Panc1 (cell line): ENCODE measurements around the gene FAM163B. TPM values are rescaled to one million over a fixed set of nuclear protein-coding genes. Genes with fewer than 3 reads are reported as not detected.

ENCODE experiments used
- ATAC-seq: fragments of 200-7000 bp; cut with Tn5 transposase; 2 replicates; pipeline ENCODE4 v1.9.1; 2020; ENCODE audit warnings: mild to moderate bottlenecking, moderate library complexity
- BruUV-seq: library from RNA; stranded (reverse); fragments of 400-500 nt; replicated peaks from 2 replicates; lab custom pipeline; 2021; lab: Mats Ljungman, UMichigan
- CTCF ChIA-PET: fragments of 300-600 bp; sonication (Branson Sonifier 250); formaldehyde crosslinking; loops from one replicate; lab custom pipeline; 2022; ENCODE audit warnings: antibody characterized with exemption; lab: Charles Lee
- POLR2A ChIA-PET: fragments of 300-600 bp; sonication (Branson Sonifier 250); formaldehyde crosslinking; loops from one replicate; lab custom pipeline; 2022; ENCODE audit warnings: antibody characterized with exemption; lab: Charles Lee
- DNase-seq: peaks from one replicate; pipeline ENCODE4 v3.0.0-alpha.2; 2010; ENCODE audit warnings: low read depth, low spot score
- H3K27ac ChIP-seq: 2 replicates; pipeline ENCODE4 v1.5.1; 2011; ENCODE audit warnings: mild to moderate bottlenecking, low read length, inconsistent platforms
- H3K27me3 ChIP-seq: fragments of 200-500 bp; sonication (Bioruptor generic); 2 replicates; pipeline ENCODE4 v1.6.0; 2014; ENCODE audit warnings: low read length, inconsistent platforms; ENCODE audit not compliant: control insufficient read depth, insufficient read depth
- H3K36me3 ChIP-seq: fragments of 200-500 bp; sonication (Bioruptor generic); 2 replicates; pipeline ENCODE4 v1.5.1; 2014; ENCODE audit warnings: inconsistent platforms, mild to moderate bottlenecking, low read length, moderate library complexity; ENCODE audit not compliant: control insufficient read depth, insufficient read depth
- H3K4me1 ChIP-seq: 2 replicates; pipeline ENCODE4 v1.5.1; 2011; ENCODE audit warnings: inconsistent platforms, mild to moderate bottlenecking, low read length, moderate library complexity; ENCODE audit not compliant: control insufficient read depth, insufficient read depth
- H3K4me3 ChIP-seq, 2 experiments: 2 replicates each; pipeline ENCODE4 v1.5.1; 2011 to 2012; ENCODE audit warnings: low read depth in 2 of 2, low read length in 2 of 2, mild to moderate bottlenecking in 2 of 2, inconsistent platforms in 1 of 2, moderate library complexity in 1 of 2
- H3K9me3 ChIP-seq: fragments of 200-500 bp; sonication (Bioruptor generic); 2 replicates; pipeline ENCODE4 v1.5.1; 2014; ENCODE audit warnings: low read depth, mild to moderate bottlenecking, inconsistent platforms, low read length, moderate library complexity; ENCODE audit not compliant: control insufficient read depth, insufficient read depth
- POLR2AphosphoS5 ChIP-seq: IDR thresholded peaks from 2 replicates; pipeline ENCODE4 v1.6.1; 2012; ENCODE audit warnings: mild to moderate bottlenecking, low read depth, low read length, moderate library complexity
- SIN3A ChIP-seq: IDR thresholded peaks from 2 replicates; pipeline ENCODE4 v1.6.1; 2012; ENCODE audit warnings: low read depth, mild to moderate bottlenecking, low read length, moderate library complexity, borderline replicate concordance; ENCODE audit not compliant: insufficient read depth
- TCF7L2 ChIP-seq: IDR thresholded peaks from 2 replicates; pipeline ENCODE4 v1.6.1; 2011; ENCODE audit warnings: mild to moderate bottlenecking, low read depth, low read length, inconsistent platforms
- in situ Hi-C: cut with HindIII; loops from 2 replicates; pipeline ENCODE4 v1.10.0; 2016; ENCODE audit warnings: low sequenced_read_pairs, low pct_unique_long_range_greater_than_20kb
- intact Hi-C: fragments of 100-400 bp; cut with micrococcal nuclease; formaldehyde crosslinking; loops from one replicate; pipeline ENCODE4 v1.10.0; 2022; ENCODE audit not compliant: unreplicated experiment
- total RNA-seq: library from RNA; stranded (reverse); gene quantifications from one replicate; pipeline ENCODE4 v1.2.1, GENCODE V29; 2021; ENCODE audit not compliant: unreplicated experiment
- TF ChIP-seq, protein P1 (sequence below): fragments of 450-650 bp; IDR thresholded peaks from 2 replicates; pipeline ENCODE4 v1.5.1; 2017; ENCODE audit warnings: mild to moderate bottlenecking
- TF ChIP-seq, protein P2 (sequence below), 2 experiments: IDR thresholded peaks; 2 replicates each; pipeline ENCODE4 v1.6.1; 2011 to 2012; ENCODE audit warnings: low read depth in 2 of 2, control low read depth in 1 of 2, low read length in 1 of 2, mild to moderate bottlenecking in 1 of 2, moderate library complexity in 1 of 2; ENCODE audit not compliant: insufficient read depth in 1 of 2

FAM163B gene
- total RNA-seq, 1 experiment from 2014 or later: not detected

DNA sequence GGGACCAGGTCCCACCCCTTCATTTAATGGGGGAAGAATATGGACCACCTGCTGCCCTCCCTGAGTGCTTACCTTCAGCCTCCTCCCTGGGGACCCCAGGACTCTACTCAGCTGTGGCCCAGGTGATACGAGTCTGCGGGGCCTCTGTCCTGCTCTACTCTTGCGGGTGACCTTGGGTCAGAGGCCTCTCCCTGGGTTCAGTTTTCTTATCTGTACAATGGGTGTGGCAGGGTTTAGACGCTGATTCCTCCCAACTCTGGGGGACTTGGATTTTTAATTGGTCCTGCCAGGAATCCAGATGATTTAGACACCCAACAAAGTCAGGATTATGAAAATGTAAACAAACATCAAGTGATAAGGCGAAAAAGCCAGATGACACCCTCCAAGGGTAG, 25.0 kb downstream of the FAM163B start:
- Histone ChIP-seq H3K27me3 (no peaks in the 10 kb centered on the region), H3K4me1 (peaks cover 6% of the 10 kb centered on the region; the same call in 1 of the 2 replicates), H3K27ac (no peak overlapping the region), H3K9me3 (no peaks in the 10 kb centered on the region), H3K36me3 (no peaks in the 10 kb centered on the region), H3K4me3 (no peak overlapping the region)
- in situ Hi-C loops: no loop called here
- ATAC-seq: no peak
- POLR2A ChIA-PET: interaction anchor here (0.6 kb wide), 1 partner anchor 822 kb away, joined by 3 read pairs; no protein-coding TSS in a partner anchor
- DNase-seq: no peak
- TF ChIP-seq, protein P1, sequence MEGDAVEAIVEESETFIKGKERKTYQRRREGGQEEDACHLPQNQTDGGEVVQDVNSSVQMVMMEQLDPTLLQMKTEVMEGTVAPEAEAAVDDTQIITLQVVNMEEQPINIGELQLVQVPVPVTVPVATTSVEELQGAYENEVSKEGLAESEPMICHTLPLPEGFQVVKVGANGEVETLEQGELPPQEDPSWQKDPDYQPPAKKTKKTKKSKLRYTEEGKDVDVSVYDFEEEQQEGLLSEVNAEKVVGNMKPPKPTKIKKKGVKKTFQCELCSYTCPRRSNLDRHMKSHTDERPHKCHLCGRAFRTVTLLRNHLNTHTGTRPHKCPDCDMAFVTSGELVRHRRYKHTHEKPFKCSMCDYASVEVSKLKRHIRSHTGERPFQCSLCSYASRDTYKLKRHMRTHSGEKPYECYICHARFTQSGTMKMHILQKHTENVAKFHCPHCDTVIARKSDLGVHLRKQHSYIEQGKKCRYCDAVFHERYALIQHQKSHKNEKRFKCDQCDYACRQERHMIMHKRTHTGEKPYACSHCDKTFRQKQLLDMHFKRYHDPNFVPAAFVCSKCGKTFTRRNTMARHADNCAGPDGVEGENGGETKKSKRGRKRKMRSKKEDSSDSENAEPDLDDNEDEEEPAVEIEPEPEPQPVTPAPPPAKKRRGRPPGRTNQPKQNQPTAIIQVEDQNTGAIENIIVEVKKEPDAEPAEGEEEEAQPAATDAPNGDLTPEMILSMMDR: no peak
- no peak for TF ChIP-seq TCF7L2
- TF ChIP-seq, protein P2, sequence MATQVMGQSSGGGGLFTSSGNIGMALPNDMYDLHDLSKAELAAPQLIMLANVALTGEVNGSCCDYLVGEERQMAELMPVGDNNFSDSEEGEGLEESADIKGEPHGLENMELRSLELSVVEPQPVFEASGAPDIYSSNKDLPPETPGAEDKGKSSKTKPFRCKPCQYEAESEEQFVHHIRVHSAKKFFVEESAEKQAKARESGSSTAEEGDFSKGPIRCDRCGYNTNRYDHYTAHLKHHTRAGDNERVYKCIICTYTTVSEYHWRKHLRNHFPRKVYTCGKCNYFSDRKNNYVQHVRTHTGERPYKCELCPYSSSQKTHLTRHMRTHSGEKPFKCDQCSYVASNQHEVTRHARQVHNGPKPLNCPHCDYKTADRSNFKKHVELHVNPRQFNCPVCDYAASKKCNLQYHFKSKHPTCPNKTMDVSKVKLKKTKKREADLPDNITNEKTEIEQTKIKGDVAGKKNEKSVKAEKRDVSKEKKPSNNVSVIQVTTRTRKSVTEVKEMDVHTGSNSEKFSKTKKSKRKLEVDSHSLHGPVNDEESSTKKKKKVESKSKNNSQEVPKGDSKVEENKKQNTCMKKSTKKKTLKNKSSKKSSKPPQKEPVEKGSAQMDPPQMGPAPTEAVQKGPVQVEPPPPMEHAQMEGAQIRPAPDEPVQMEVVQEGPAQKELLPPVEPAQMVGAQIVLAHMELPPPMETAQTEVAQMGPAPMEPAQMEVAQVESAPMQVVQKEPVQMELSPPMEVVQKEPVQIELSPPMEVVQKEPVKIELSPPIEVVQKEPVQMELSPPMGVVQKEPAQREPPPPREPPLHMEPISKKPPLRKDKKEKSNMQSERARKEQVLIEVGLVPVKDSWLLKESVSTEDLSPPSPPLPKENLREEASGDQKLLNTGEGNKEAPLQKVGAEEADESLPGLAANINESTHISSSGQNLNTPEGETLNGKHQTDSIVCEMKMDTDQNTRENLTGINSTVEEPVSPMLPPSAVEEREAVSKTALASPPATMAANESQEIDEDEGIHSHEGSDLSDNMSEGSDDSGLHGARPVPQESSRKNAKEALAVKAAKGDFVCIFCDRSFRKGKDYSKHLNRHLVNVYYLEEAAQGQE (IDR thresholded peaks at IDR 0.05; ENCODE audit: insufficient read depth in 1 of 2, low read depth in 2 of 2, low read length in 1 of 2): no peak
- TF ChIP-seq POLR2AphosphoS5: no peak
- TF ChIP-seq SIN3A: no peak
- intact Hi-C loops: no loop called here
- no TSS peak for BruUV-seq
- CTCF ChIA-PET: no interaction called here

DNA sequence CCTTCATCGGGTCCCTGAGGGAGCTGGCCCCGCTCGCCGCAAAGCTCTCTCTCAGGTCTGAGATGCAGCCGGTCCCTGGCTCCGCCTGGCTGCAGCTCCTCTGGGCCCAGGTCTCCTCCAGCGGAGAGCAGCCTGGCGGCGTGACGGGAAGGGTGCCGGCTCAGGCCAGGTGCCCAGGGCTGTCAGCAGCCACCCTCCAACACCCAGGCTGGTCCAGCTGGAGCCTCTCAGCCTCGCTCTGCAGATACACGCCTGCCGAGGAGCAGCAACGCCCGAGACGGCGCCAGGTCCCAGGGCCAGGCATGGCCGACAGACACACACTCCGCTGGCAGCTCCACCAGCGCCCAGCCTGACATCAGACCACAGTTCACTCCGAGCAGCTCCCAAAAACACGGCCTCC, 25.6 kb downstream of the FAM163B start:
- BruUV-seq: no TSS peak
- DNase-seq (no peak), ATAC-seq (no peak)
- Histone ChIP-seq H3K9me3 (no peaks in the 10 kb centered on the region), H3K36me3 (no peaks in the 10 kb centered on the region), H3K4me1 (peaks cover 6% of the 10 kb centered on the region; the same call in 1 of the 2 replicates), H3K27me3 (no peaks in the 10 kb centered on the region), H3K4me3 (no peak overlapping the region), H3K27ac (no peak overlapping the region)
- intact Hi-C loops (no loop called here), in situ Hi-C loops (no loop called here)
- ChIA-PET POLR2A (no interaction called here), CTCF (interaction anchor here (0.7 kb wide), 1 partner anchor 10 kb away, joined by 3 read pairs; no protein-coding TSS in a partner anchor)
- TF ChIP-seq TCF7L2: no peak
- TF ChIP-seq, protein P1: no peak
- TF ChIP-seq, protein P2 (IDR thresholded peaks at IDR 0.05; ENCODE audit: insufficient read depth in 1 of 2, low read depth in 2 of 2, low read length in 1 of 2): no peak
- no peak for TF ChIP-seq POLR2AphosphoS5
- no peak for TF ChIP-seq SIN3A
